ENCODE measurements around the gene DPP9. TPM values are rescaled to one million over a fixed set of nuclear protein-coding genes. Genes with fewer than 3 reads are reported as not detected.
"Not testable (repeated sequence)": the region's sequence is repeated elsewhere in the genome, so short reads cannot be mapped to it uniquely, and the experiment has no call there.

DPP9 gene
- polyA plus RNA-seq, 10 donors, result 18.3 to 26.8 (median 21.5) TPM

- no peak for DNase-seq
These were observed 32.3 kb downstream of the DPP9 start for GRCh38 chr19:4691373-4691772.

GRCh38 chr19:4690361-4690760, 33.3 kb downstream of the DPP9 start:
- no peak for DNase-seq

GRCh38 chr19:4689403-4689802, 34.2 kb downstream of the DPP9 start:
- no peak for DNase-seq

GRCh38 chr19:4688587-4688986, 35.1 kb downstream of the DPP9 start:
- DNase-seq, result no peak

GRCh38 chr19:4687396-4687795, 36.2 kb downstream of the DPP9 start:
- no peak for DNase-seq

GRCh38 chr19:4686700-4687099, 36.9 kb downstream of the DPP9 start:
- no peak for DNase-seq

GRCh38 chr19:4684312-4685095, 39.1 kb downstream of the DPP9 start:
- DNase-seq, result no peak

GRCh38 chr19:4682417-4683200, 41.0 kb downstream of the DPP9 start:
- no peak for DNase-seq

- DNase-seq, result not testable (repeated sequence)
These were observed 43.6 kb downstream of the DPP9 start for GRCh38 chr19:4680021-4680420.

GRCh38 chr19:4678881-4679790, 44.5 kb downstream of the DPP9 start:
- DNase-seq, result no peak

GRCh38 chr19:4676955-4677731, 46.5 kb downstream of the DPP9 start:
- DNase-seq, result no peak

GRCh38 chr19:4675346-4675745, 48.3 kb downstream of the DPP9 start:
- no peak for DNase-seq

GRCh38 chr19:4673726-4674125, 49.9 kb downstream of the DPP9 start:
- DNase-seq, result no peak

- no peak for DNase-seq
These were observed 50.4 kb downstream of the DPP9 start for GRCh38 chr19:4673216-4673615.

GRCh38 chr19:4671185-4671851, 52.3 kb downstream of the DPP9 start:
- DNase-seq, result no peak

GRCh38 chr19:4669723-4670480, 53.7 kb downstream of the DPP9 start, which contains the start of gene MYDGF:
MYDGF (minus strand) TSS chr19:4670342; CDS start chr19:4670334, 8 bp downstream.
- DNase-seq, result peak; percentile 89 to 96 (median 92)

- DNase-seq, result no peak
These were observed 59.0 kb downstream of the DPP9 start for GRCh38 chr19:4664642-4665041.

- DNase-seq, result no peak
These were observed 60.8 kb downstream of the DPP9 start for GRCh38 chr19:4662812-4663211.

- no peak for DNase-seq
These were observed 61.5 kb downstream of the DPP9 start for GRCh38 chr19:4662020-4662695.
